ENCODE measurements around the gene MYH4. TPM values are rescaled to one million over a fixed set of nuclear protein-coding genes. Genes with fewer than 3 reads are reported as not detected.

The MYH4 gene
- total and polyA plus RNA-seq, 5 donors from 2014 or later = not detected

GRCh38 chr17:10421211-10421610, 48.1 kb downstream of the MYH4 start:
- Histone ChIP-seq H3K9me3 (ENCODE audit: control insufficient read depth in 2 of 2, low read length in 2 of 2) (no peaks in the 10 kb centered on the region), H3K4me1 (ENCODE audit: control insufficient read depth, insufficient read depth, low read length, poor library complexity, severe bottlenecking) (no peaks in the 10 kb centered on the region), H3K27me3 (ENCODE audit: control insufficient read depth, insufficient read depth, low read length) (no peaks in the 10 kb centered on the region), H3K4me3 (ENCODE audit: low read depth, low read length) (no peak overlapping the region), H3K36me3 (ENCODE audit: control insufficient read depth, insufficient read depth, low read length) (no peaks in the 10 kb centered on the region), H3K27ac (ENCODE audit: insufficient read depth, low read length, poor library complexity, severe bottlenecking) (no peak overlapping the region)
- H3K27me3 Mint-ChIP-seq = peaks cover 14% of the 10 kb centered on the region
- no peaks in the 10 kb centered on the region for H3K36me3 Mint-ChIP-seq
- no peak overlapping the region for H3K4me3 Mint-ChIP-seq
- no peaks in the 10 kb centered on the region for H3K9me3 Mint-ChIP-seq
- DNase-seq (no peak), ATAC-seq (ENCODE audit: low read depth in 2 of 2) (no peak)
- H3K27ac Mint-ChIP-seq = no peak overlapping the region
- no peaks in the 10 kb centered on the region for H3K4me1 Mint-ChIP-seq

GRCh38 chr17:10420811-10421210, 48.5 kb downstream of the MYH4 start:
- Mint-ChIP-seq H3K27ac (no peak overlapping the region), H3K4me1 (no peaks in the 10 kb centered on the region), H3K4me3 (no peak overlapping the region), H3K27me3 (peaks cover 14% of the 10 kb centered on the region), H3K36me3 (no peaks in the 10 kb centered on the region), H3K9me3 (peaks cover 0 to 2% (median 0%) of the 10 kb centered on the region in 7 donors)
- ATAC-seq (ENCODE audit: low read depth in 2 of 2) = no peak
- H3K27me3 ChIP-seq (ENCODE audit: control insufficient read depth, insufficient read depth, low read length) = no peaks in the 10 kb centered on the region
- H3K9me3 ChIP-seq (ENCODE audit: control insufficient read depth in 2 of 2, low read length in 2 of 2) = no peaks in the 10 kb centered on the region
- H3K4me3 ChIP-seq (ENCODE audit: low read depth, low read length) = no peak overlapping the region
- H3K4me1 ChIP-seq (ENCODE audit: control insufficient read depth, insufficient read depth, low read length, poor library complexity, severe bottlenecking) = no peaks in the 10 kb centered on the region
- no peak for DNase-seq
- H3K36me3 ChIP-seq (ENCODE audit: control insufficient read depth, insufficient read depth, low read length) = no peaks in the 10 kb centered on the region
- H3K27ac ChIP-seq (ENCODE audit: insufficient read depth, low read length, poor library complexity, severe bottlenecking) = no peak overlapping the region

- H3K4me3 ChIP-seq (ENCODE audit: low read depth, low read length) = no peak overlapping the region
- Mint-ChIP-seq H3K4me1 (no peaks in the 10 kb centered on the region), H3K4me3 (no peak overlapping the region), H3K27ac (no peak overlapping the region), H3K36me3 (no peaks in the 10 kb centered on the region), H3K9me3 (peaks cover 0 to 3% (median 0%) of the 10 kb centered on the region in 7 donors), H3K27me3 (peaks cover 14% of the 10 kb centered on the region)
- H3K27me3 ChIP-seq (ENCODE audit: control insufficient read depth, insufficient read depth, low read length) = no peaks in the 10 kb centered on the region
- no peaks in the 10 kb centered on the region for H3K9me3 ChIP-seq (ENCODE audit: control insufficient read depth in 2 of 2, low read length in 2 of 2)
- ATAC-seq (ENCODE audit: low read depth in 2 of 2) (no peak), DNase-seq (no peak)
- H3K27ac ChIP-seq (ENCODE audit: insufficient read depth, low read length, poor library complexity, severe bottlenecking) = no peak overlapping the region
- no peaks in the 10 kb centered on the region for H3K4me1 ChIP-seq (ENCODE audit: control insufficient read depth, insufficient read depth, low read length, poor library complexity, severe bottlenecking)
- H3K36me3 ChIP-seq (ENCODE audit: control insufficient read depth, insufficient read depth, low read length) = no peaks in the 10 kb centered on the region
These were observed 51.9 kb downstream of the MYH4 start for GRCh38 chr17:10417431-10417830.

- Histone ChIP-seq H3K4me1 (ENCODE audit: control insufficient read depth, insufficient read depth, low read length, poor library complexity, severe bottlenecking) (no peaks in the 10 kb centered on the region), H3K9me3 (ENCODE audit: control insufficient read depth in 2 of 2, low read length in 2 of 2) (no peaks in the 10 kb centered on the region), H3K27me3 (ENCODE audit: control insufficient read depth, insufficient read depth, low read length) (no peaks in the 10 kb centered on the region), H3K4me3 (ENCODE audit: low read depth, low read length) (no peak overlapping the region), H3K27ac (ENCODE audit: insufficient read depth, low read length, poor library complexity, severe bottlenecking) (no peak overlapping the region), H3K36me3 (ENCODE audit: control insufficient read depth, insufficient read depth, low read length) (no peaks in the 10 kb centered on the region)
- Mint-ChIP-seq H3K9me3 (peaks cover 0 to 3% (median 0%) of the 10 kb centered on the region in 7 donors), H3K4me1 (no peaks in the 10 kb centered on the region), H3K27ac (no peak overlapping the region), H3K4me3 (no peak overlapping the region), H3K36me3 (no peaks in the 10 kb centered on the region), H3K27me3 (peaks cover 13% of the 10 kb centered on the region)
- DNase-seq = no peak
- ATAC-seq (ENCODE audit: low read depth in 2 of 2) = no peak
These were observed 54.2 kb downstream of the MYH4 start for GRCh38 chr17:10415161-10415560.

GRCh38 chr17:10403589-10403988, 65.8 kb downstream of the MYH4 start:
- Mint-ChIP-seq H3K4me1 (no peaks in the 10 kb centered on the region), H3K27me3 (no peaks in the 10 kb centered on the region), H3K9me3 (no peaks in the 10 kb centered on the region), H3K36me3 (no peaks in the 10 kb centered on the region), H3K27ac (no peak overlapping the region), H3K4me3 (no peak overlapping the region)
- H3K27ac ChIP-seq (ENCODE audit: insufficient read depth, low read length, poor library complexity, severe bottlenecking) = no peak overlapping the region
- peaks cover 2% of the 10 kb centered on the region for H3K27me3 ChIP-seq (ENCODE audit: control insufficient read depth, insufficient read depth, low read length)
- H3K4me1 ChIP-seq (ENCODE audit: control insufficient read depth, insufficient read depth, low read length, poor library complexity, severe bottlenecking) = no peaks in the 10 kb centered on the region
- DNase-seq (no peak), ATAC-seq (ENCODE audit: low read depth in 2 of 2) (no peak)
- no peak overlapping the region for H3K4me3 ChIP-seq (ENCODE audit: low read depth, low read length)
- no peaks in the 10 kb centered on the region for H3K9me3 ChIP-seq (ENCODE audit: control insufficient read depth in 2 of 2, low read length in 2 of 2)
- H3K36me3 ChIP-seq (ENCODE audit: control insufficient read depth, insufficient read depth, low read length) = no peaks in the 10 kb centered on the region

- H3K27ac Mint-ChIP-seq = no peak overlapping the region
- no peaks in the 10 kb centered on the region for H3K27me3 Mint-ChIP-seq
These were observed 71.0 kb downstream of the MYH4 start for GRCh38 chr17:10398352-10398751.

GRCh38 chr17:10396524-10397163, 72.7 kb downstream of the MYH4 start:
- no peaks in the 10 kb centered on the region for H3K9me3 Mint-ChIP-seq
- H3K27me3 Mint-ChIP-seq = no peaks in the 10 kb centered on the region
- H3K27ac ChIP-seq (ENCODE audit: insufficient read depth, low read length, poor library complexity, severe bottlenecking) = no peak overlapping the region
- H3K27ac Mint-ChIP-seq = no peak overlapping the region
- H3K27me3 ChIP-seq (ENCODE audit: control insufficient read depth, insufficient read depth, low read length) = no peaks in the 10 kb centered on the region
- no peaks in the 10 kb centered on the region for H3K4me1 Mint-ChIP-seq
- H3K4me1 ChIP-seq (ENCODE audit: control insufficient read depth, insufficient read depth, low read length, poor library complexity, severe bottlenecking) = no peaks in the 10 kb centered on the region
- ATAC-seq (ENCODE audit: low read depth in 2 of 2) = no peak
- H3K36me3 ChIP-seq (ENCODE audit: control insufficient read depth, insufficient read depth, low read length) = no peaks in the 10 kb centered on the region
- no peaks in the 10 kb centered on the region for H3K9me3 ChIP-seq (ENCODE audit: control insufficient read depth in 2 of 2, low read length in 2 of 2)
- no peak for DNase-seq
- no peak overlapping the region for H3K4me3 Mint-ChIP-seq
- no peak overlapping the region for H3K4me3 ChIP-seq (ENCODE audit: low read depth, low read length)
- H3K36me3 Mint-ChIP-seq = no peaks in the 10 kb centered on the region

More at GRCh38 chr17:10398352-10398751, 71.0 kb downstream of the MYH4 start:
- peaks cover 2% of the 10 kb centered on the region for H3K27me3 ChIP-seq (ENCODE audit: control insufficient read depth, insufficient read depth, low read length)
- H3K4me3 Mint-ChIP-seq = no peak overlapping the region
- no peak overlapping the region for H3K4me3 ChIP-seq (ENCODE audit: low read depth, low read length)
- H3K4me1 Mint-ChIP-seq = no peaks in the 10 kb centered on the region
- no peaks in the 10 kb centered on the region for H3K36me3 Mint-ChIP-seq
- no peaks in the 10 kb centered on the region for H3K9me3 Mint-ChIP-seq
- ATAC-seq (ENCODE audit: low read depth in 2 of 2) (no peak), DNase-seq (no peak)
- H3K36me3 ChIP-seq (ENCODE audit: control insufficient read depth, insufficient read depth, low read length) = no peaks in the 10 kb centered on the region
- H3K4me1 ChIP-seq (ENCODE audit: control insufficient read depth, insufficient read depth, low read length, poor library complexity, severe bottlenecking) = no peaks in the 10 kb centered on the region
- no peak overlapping the region for H3K27ac ChIP-seq (ENCODE audit: insufficient read depth, low read length, poor library complexity, severe bottlenecking)
- no peaks in the 10 kb centered on the region for H3K9me3 ChIP-seq (ENCODE audit: control insufficient read depth in 2 of 2, low read length in 2 of 2)

GRCh38 chr17:10394201-10394887, 75.0 kb downstream of the MYH4 start:
- no peak for ATAC-seq (ENCODE audit: low read depth in 2 of 2)
- Mint-ChIP-seq H3K4me3 (no peak overlapping the region), H3K4me1 (no peaks in the 10 kb centered on the region), H3K36me3 (no peaks in the 10 kb centered on the region), H3K27me3 (no peaks in the 10 kb centered on the region), H3K9me3 (peaks cover 0 to 2% (median 0%) of the 10 kb centered on the region in 7 donors), H3K27ac (no peak overlapping the region)
- no peaks in the 10 kb centered on the region for H3K4me1 ChIP-seq (ENCODE audit: control insufficient read depth, insufficient read depth, low read length, poor library complexity, severe bottlenecking)
- no peaks in the 10 kb centered on the region for H3K36me3 ChIP-seq (ENCODE audit: control insufficient read depth, insufficient read depth, low read length)
- H3K9me3 ChIP-seq (ENCODE audit: control insufficient read depth in 2 of 2, low read length in 2 of 2) = no peaks in the 10 kb centered on the region
- no peak for DNase-seq
- H3K27ac ChIP-seq (ENCODE audit: insufficient read depth, low read length, poor library complexity, severe bottlenecking) = no peak overlapping the region
- no peaks in the 10 kb centered on the region for H3K27me3 ChIP-seq (ENCODE audit: control insufficient read depth, insufficient read depth, low read length)
- H3K4me3 ChIP-seq (ENCODE audit: low read depth, low read length) = no peak overlapping the region
